Prostate gland (tissue), 2 donors: Measurements from ENCODE around the gene PLEKHD1. TPM values are rescaled to one million over a fixed set of nuclear protein-coding genes. Genes with fewer than 3 reads are reported as not detected.

Experiments used
- DNase-seq: peaks from one replicate; pipeline ENCODE4 v3.0.0-alpha.2; 2019; ENCODE audit warnings: low spot score
- H3K27ac ChIP-seq, 2 donors: fragments of 200-600 bp; sonication (generic); 2 replicates each; pipeline ENCODE4 v1.5.1; 2017 to 2019
- H3K27me3 ChIP-seq: fragments of 200-600 bp; sonication (generic); replicated peaks from 2 replicates; pipeline ENCODE4 v1.5.1; 2019; ENCODE audit not compliant: insufficient read depth
- H3K36me3 ChIP-seq, 2 donors: fragments of 200-600 bp; sonication (generic); 1 replicate in 1 of 2; 2 replicates in 1 of 2; pipeline versions ENCODE4 v1.5.1 to v1.8.1; 2017 to 2019
- H3K4me1 ChIP-seq: fragments of 200-600 bp; sonication (generic); replicated peaks from 2 replicates; pipeline ENCODE4 v1.5.1; 2019
- H3K4me3 ChIP-seq, 2 donors: fragments of 200-600 bp; sonication (generic); 2 replicates each; pipeline ENCODE4 v1.5.1; 2017 to 2019
- H3K9me3 ChIP-seq: fragments of 200-600 bp; sonication (generic); 2 replicates; pipeline ENCODE4 v1.5.1; 2017
- CTCF ChIP-seq, 4 experiments: fragments of 200-600 bp in 2 of 4; fragments of 450-650 bp in 2 of 4; sonication (generic) in 2 of 4; IDR thresholded peaks; 1 replicate in 3 of 4; 2 replicates in 1 of 4; pipeline ENCODE4 v1.5.1; 2016 to 2019; ENCODE audit warnings: antibody characterized with exemption in 4 of 4, mild to moderate bottlenecking in 2 of 4, moderate library complexity in 2 of 4
- POLR2A ChIP-seq: fragments of 450-650 bp; IDR thresholded peaks from one replicate; pipeline ENCODE4 v1.6.1; 2016; ENCODE audit warnings: antibody characterized with exemption, mild to moderate bottlenecking
- POLR2AphosphoS5 ChIP-seq: sonication (generic); formaldehyde crosslinking; IDR thresholded peaks from one replicate; pipeline ENCODE4 v1.6.1; 2017; ENCODE audit warnings: antibody characterized with exemption
- WGBS: methylation state at CpG from one replicate; pipeline ENCODE4 v1.1.5; 2018; 5-methylcytosine and 5-hydroxymethylcytosine counted together
- intact Hi-C: fragments of 100-400 bp; cut with DNase I; formaldehyde crosslinking; loops from one replicate; pipeline ENCODE4 v1.14.2; 2022
- total RNA-seq, 2 donors: library from RNA; depleted of rRNA; stranded (reverse); fragments of >200 nt; gene quantifications; one replicate each; pipeline ENCODE4 v1.1.0, GENCODE V29; 2016

The PLEKHD1 gene
- total RNA-seq, 2 donors from 2014 or later, result 0.27 to 0.40 TPM

- no peaks in the 10 kb centered on the region for H3K4me1 ChIP-seq
- H3K36me3 ChIP-seq, result no peaks in the 10 kb centered on the region
- intact Hi-C loops, result no loop called here
- DNase-seq, result no peak
- no peaks in the 10 kb centered on the region for H3K27me3 ChIP-seq
- TF ChIP-seq POLR2A, result no peak
- no peak for TF ChIP-seq POLR2AphosphoS5
- TF ChIP-seq CTCF (IDR thresholded peaks at IDR 0.05), result no peak
- H3K27ac ChIP-seq, result no peak overlapping the region
- H3K9me3 ChIP-seq, result no peaks in the 10 kb centered on the region
- no peak overlapping the region for H3K4me3 ChIP-seq
These were observed 20.1 kb upstream of the PLEKHD1 start for GRCh38 chr14:69464379-69464778.

GRCh38 chr14:69464829-69465228 lies 19.7 kb upstream of the PLEKHD1 start:
- 82% methylated on average over 6 of the region's 6 CpGs for WGBS
- no peak overlapping the region for H3K27ac ChIP-seq
- DNase-seq, result no peak
- H3K9me3 ChIP-seq, result no peaks in the 10 kb centered on the region
- intact Hi-C loops, result no loop called here
- no peak overlapping the region for H3K4me3 ChIP-seq
- H3K36me3 ChIP-seq, result no peaks in the 10 kb centered on the region
- H3K27me3 ChIP-seq, result no peaks in the 10 kb centered on the region
- TF ChIP-seq POLR2A, result no peak
- no peak for TF ChIP-seq POLR2AphosphoS5
- TF ChIP-seq CTCF (IDR thresholded peaks at IDR 0.05), result no peak
- H3K4me1 ChIP-seq, result no peaks in the 10 kb centered on the region

GRCh38 chr14:69468949-69469348 lies 15.6 kb upstream of the PLEKHD1 start:
- H3K27me3 ChIP-seq, result no peaks in the 10 kb centered on the region
- TF ChIP-seq POLR2AphosphoS5 (no peak), CTCF (IDR thresholded peaks at IDR 0.05) (no peak), POLR2A (no peak)
- WGBS, result 57% methylated on average over 2 of the region's 2 CpGs
- H3K4me1 ChIP-seq, result no peaks in the 10 kb centered on the region
- no peak for DNase-seq
- H3K27ac ChIP-seq, result no peak overlapping the region
- no peaks in the 10 kb centered on the region for H3K36me3 ChIP-seq
- intact Hi-C loops, result no loop called here
- no peak overlapping the region for H3K4me3 ChIP-seq
- H3K9me3 ChIP-seq, result no peaks in the 10 kb centered on the region

- Histone ChIP-seq H3K4me3 (no peak overlapping the region), H3K27me3 (no peaks in the 10 kb centered on the region), H3K9me3 (no peaks in the 10 kb centered on the region), H3K4me1 (no peaks in the 10 kb centered on the region), H3K27ac (no peak overlapping the region), H3K36me3 (no peaks in the 10 kb centered on the region)
- WGBS, result 86% methylated on average over 3 of the region's 3 CpGs
- intact Hi-C loops, result no loop called here
- TF ChIP-seq POLR2A (no peak), POLR2AphosphoS5 (no peak), CTCF (IDR thresholded peaks at IDR 0.05) (no peak)
- DNase-seq, result no peak
These were observed 13.1 kb upstream of the PLEKHD1 start for GRCh38 chr14:69471436-69471835.

- WGBS, result 87% methylated on average over 10 of the region's 10 CpGs
- TF ChIP-seq CTCF (IDR thresholded peaks at IDR 0.05), result no peak
- no peak for TF ChIP-seq POLR2A
- TF ChIP-seq POLR2AphosphoS5, result no peak
- H3K36me3 ChIP-seq, result no peaks in the 10 kb centered on the region
- H3K27me3 ChIP-seq, result no peaks in the 10 kb centered on the region
- DNase-seq, result no peak
- H3K9me3 ChIP-seq, result no peaks in the 10 kb centered on the region
- no peak overlapping the region for H3K4me3 ChIP-seq
- intact Hi-C loops, result no loop called here
- H3K4me1 ChIP-seq, result no peaks in the 10 kb centered on the region
- no peak overlapping the region for H3K27ac ChIP-seq
These were observed 12.6 kb upstream of the PLEKHD1 start for GRCh38 chr14:69471916-69472315.
